Naive thymus-derived CD4-positive, alpha-beta T cell (primary cell): Measurements from ENCODE around the gene C8G. TPM values are rescaled to one million over a fixed set of nuclear protein-coding genes. Genes with fewer than 3 reads are reported as not detected.
A peak's percentile ranks its signal among the peaks of the same experiment; 100 is the strongest.

Source experiments
- ATAC-seq: fragments of 150-1000 bp; cut with Tn5 transposase; 2 replicates; pipeline ENCODE4 v1.10.0; 2021; ENCODE audit warnings: mild to moderate bottlenecking, moderate library complexity
- CTCF ChIA-PET: fragments of 350-600 bp; sonication (Branson Sonifier 250); formaldehyde crosslinking; loops from one replicate; lab custom pipeline; 2021; ENCODE audit warnings: antibody characterized with exemption; lab: Charles Lee
- POLR2A ChIA-PET: fragments of 350-600 bp; sonication (Branson Sonifier 250); formaldehyde crosslinking; loops from one replicate; lab custom pipeline; 2021; ENCODE audit warnings: antibody characterized with exemption, inconsistent platforms; lab: Charles Lee
- DNase-seq, 9 donors: peaks; one replicate each; pipeline versions ENCODE4 v3.0.0 to v3.0.0-alpha.2; 2020 to 2022; ENCODE audit warnings: mixed read lengths in 1 of 9
- H3K27ac ChIP-seq: one replicate; pipeline ENCODE4 v1.7.0; 2013; ENCODE audit warnings: mild to moderate bottlenecking, low read depth, low read length, moderate library complexity
- H3K27me3 ChIP-seq, 2 donors: one replicate each; pipeline ENCODE4 v1.7.0; 2013; ENCODE audit warnings: low read length in 2 of 2, mild to moderate bottlenecking in 2 of 2, moderate library complexity in 2 of 2; ENCODE audit not compliant: control insufficient read depth in 2 of 2, insufficient read depth in 2 of 2
- H3K36me3 ChIP-seq, 3 experiments: 1 replicate in 2 of 3; 2 replicates in 1 of 3; pipeline ENCODE4 v1.7.0; 2013; ENCODE audit warnings: low read length in 3 of 3, mild to moderate bottlenecking in 3 of 3, moderate library complexity in 1 of 3; ENCODE audit not compliant: insufficient read depth in 3 of 3, control insufficient read depth in 2 of 3
- H3K4me1 ChIP-seq, 2 donors: one replicate each; pipeline ENCODE4 v1.7.0; 2013; ENCODE audit warnings: low read length in 2 of 2, mild to moderate bottlenecking in 2 of 2, moderate library complexity in 1 of 2; ENCODE audit not compliant: control insufficient read depth in 2 of 2, insufficient read depth in 2 of 2
- H3K4me3 ChIP-seq: 2 replicates; pipeline ENCODE4 v1.7.0; 2013; ENCODE audit warnings: mild to moderate bottlenecking, low read length
- H3K9me3 ChIP-seq, 3 experiments: 1 replicate in 2 of 3; 2 replicates in 1 of 3; pipeline ENCODE4 v1.7.0; 2013; ENCODE audit warnings: low read length in 3 of 3; ENCODE audit not compliant: control insufficient read depth in 2 of 3
- H3K27ac Mint-ChIP-seq, 9 donors: one replicate each; pipeline ENCODE4 v1.8.0; 2020 to 2022; ENCODE audit warnings: mixed read lengths in 9 of 9, mild to moderate bottlenecking in 8 of 9, moderate library complexity in 5 of 9, inconsistent platforms in 2 of 9
- H3K27me3 Mint-ChIP-seq, 5 donors: one replicate each; pipeline ENCODE4 v1.8.0; 2021 to 2022; ENCODE audit warnings: mixed read lengths in 5 of 5, mild to moderate bottlenecking in 1 of 5
- H3K36me3 Mint-ChIP-seq, 5 donors: one replicate each; pipeline ENCODE4 v1.8.0; 2020 to 2022; ENCODE audit warnings: mixed read lengths in 5 of 5, mild to moderate bottlenecking in 3 of 5, inconsistent platforms in 1 of 5
- H3K4me1 Mint-ChIP-seq, 7 donors: one replicate each; pipeline ENCODE4 v1.8.0; 2020 to 2022; ENCODE audit warnings: mixed read lengths in 7 of 7, mild to moderate bottlenecking in 3 of 7, inconsistent platforms in 1 of 7
- H3K4me3 Mint-ChIP-seq, 10 donors: one replicate each; pipeline ENCODE4 v1.8.0; 2020 to 2022; ENCODE audit warnings: mild to moderate bottlenecking in 10 of 10, mixed read lengths in 10 of 10, moderate library complexity in 6 of 10, inconsistent platforms in 2 of 10
- H3K9me3 Mint-ChIP-seq, 11 donors: one replicate each; pipeline ENCODE4 v1.8.0; 2020 to 2022; ENCODE audit warnings: mixed read lengths in 11 of 11, mild to moderate bottlenecking in 4 of 11, inconsistent platforms in 1 of 11, moderate library complexity in 1 of 11
- intact Hi-C, 2 donors: fragments of 100-400 bp; cut with micrococcal nuclease; formaldehyde crosslinking; loops; one replicate each; pipeline ENCODE4 v1.15.1; 2023
- polyA plus RNA-seq, 2 donors: library from polyadenylated mRNA; unstranded; fragments of 300-500 nt; fragmentation: Illumina TruSeq; gene quantifications; one replicate each; pipeline ENCODE4 v1.2.3, GENCODE V29; 2021
- total RNA-seq, 6 experiments: library from RNA in 5 of 6; stranded (reverse) in 5 of 6; gene quantifications; 1 replicate in 5 of 6; 2 replicates in 1 of 6; pipeline ENCODE4 v1.2.3 and lab custom pipeline; 2021 to 2026

C8G gene
- 1 to 10 TPM in 3 of 5 experiments, under 1 TPM in 2; 0.77 to 3.6 (median 1.4) TPM for total RNA-seq
- not detected for polyA plus RNA-seq
- total RNA-seq (lab: John Stamatoyannopoulos, UW): not detected

DNA sequence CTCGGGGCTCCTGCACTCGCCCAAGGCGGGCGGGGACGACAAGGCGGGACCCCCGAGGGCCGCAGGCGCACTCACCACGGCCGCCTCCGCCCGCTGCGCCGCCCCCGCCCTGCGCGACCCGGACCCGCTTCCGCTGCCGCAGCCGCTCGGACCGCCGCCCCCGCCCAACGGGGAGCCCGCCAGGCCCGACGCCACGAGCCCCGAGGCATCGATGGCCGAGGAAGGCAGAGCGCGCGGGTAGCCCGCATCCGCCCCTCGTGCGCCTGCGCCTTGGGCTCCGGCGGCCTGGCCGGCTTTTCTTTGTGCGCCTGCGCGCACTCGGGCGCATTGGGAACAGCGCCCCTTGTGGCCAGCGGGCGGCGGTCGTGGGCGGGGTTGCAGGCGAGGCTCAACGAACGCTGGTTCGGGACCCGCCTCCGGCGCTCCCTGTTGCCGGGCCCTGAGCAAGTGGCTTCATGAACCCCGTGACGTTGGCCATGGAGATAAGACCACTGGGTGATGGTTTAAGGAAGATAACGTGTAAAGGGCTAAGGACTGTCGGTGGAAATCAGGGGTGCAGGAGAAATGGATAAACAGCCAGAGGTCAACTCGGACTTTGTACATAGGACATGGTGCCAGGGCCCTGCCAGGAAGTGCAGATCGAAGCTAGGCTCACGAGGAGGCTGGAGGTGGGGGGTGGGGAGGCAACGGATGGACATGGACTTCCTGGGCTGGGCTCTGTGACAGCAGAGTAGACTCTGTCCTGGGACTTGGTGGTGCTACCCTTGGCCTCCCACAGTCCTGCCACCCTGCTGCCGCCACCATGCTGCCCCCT, at the start of gene C8G, which contains the start of gene FBXW5:
TSS of gene C8G (plus strand) at position 725 of the 814 bp plus-strand sequence. CDS start at position 803, 78 bp downstream.
TSS of gene FBXW5 (minus strand) at position 220 of the 814 bp plus-strand sequence. CDS start 655 bp downstream, outside the sequence.
- peak within 1 kb of the TSS; percentile 77 for H3K27ac ChIP-seq
- H3K27me3 ChIP-seq: no peaks in the 10 kb centered on the region
- peaks cover 0 to 36% (median 6%) of the 10 kb centered on the region in 3 experiments for H3K36me3 ChIP-seq
- H3K27me3 Mint-ChIP-seq: no peaks in the 10 kb centered on the region
- ChIA-PET CTCF (no interaction called here), POLR2A (interaction anchor here (0.8 to 1.8 kb wide), 7 partner anchors 48 to 145 kb away, joined by 3 to 8 read pairs (median 4); partner anchors contain the start of genes PAXX, RABL6 and TRAF2)
- H3K27ac Mint-ChIP-seq: peak within 1 kb of the TSS in 8 of 9 donors; percentile 63 to 90 (median 79)
- no peaks in the 10 kb centered on the region for H3K9me3 ChIP-seq
- peak within 1 kb of the TSS; percentile 71 to 85 (median 81) for H3K4me3 Mint-ChIP-seq
- H3K4me1 ChIP-seq: peaks cover 10 to 11% of the 10 kb centered on the region in 2 donors
- peaks cover 0 to 4% (median 0%) of the 10 kb centered on the region in 5 donors for H3K36me3 Mint-ChIP-seq
- peaks cover 0 to 14% (median 5%) of the 10 kb centered on the region in 7 donors for H3K4me1 Mint-ChIP-seq
- ATAC-seq: peak; percentile 92
- H3K9me3 Mint-ChIP-seq: peaks cover 0 to 2% (median 0%) of the 10 kb centered on the region in 11 donors
- peak; percentile 88 to 99 (median 96) for DNase-seq
- H3K4me3 ChIP-seq: peak within 1 kb of the TSS; percentile 72
- intact Hi-C loops: loop anchor here (1.0 to 10.0 kb wide), 16 partner anchors 42 to 311 kb away; partner anchors contain the start of genes EDF1 (in 2 of the 2), PHPT1 (in 2 of the 2), RABL6 (in 2 of the 2) and TMEM141 (in 2 of the 2)

- intact Hi-C loops: no loop called here
- H3K27me3 Mint-ChIP-seq: no peaks in the 10 kb centered on the region
- Histone ChIP-seq H3K9me3 (no peaks in the 10 kb centered on the region), H3K4me1 (peaks cover under 1 to 1% of the 10 kb centered on the region in 2 donors), H3K27me3 (no peaks in the 10 kb centered on the region), H3K36me3 (peaks cover 0 to 38% (median 0%) of the 10 kb centered on the region in 3 experiments), H3K4me3 (no peak overlapping the region), H3K27ac (no peak overlapping the region)
- CTCF ChIA-PET: no interaction called here
- H3K4me3 Mint-ChIP-seq: no peak overlapping the region
- H3K9me3 Mint-ChIP-seq: no peaks in the 10 kb centered on the region
- peaks cover 3 to 46% (median 23%) of the 10 kb centered on the region in 7 donors for H3K4me1 Mint-ChIP-seq
- peak overlapping the region in 2 of 9 donors; percentile 8 to 25 for H3K27ac Mint-ChIP-seq
- no peak for DNase-seq
- POLR2A ChIA-PET: interaction anchor here (0.6 kb wide), 1 partner anchor 26 kb away, joined by 3 read pairs; no protein-coding TSS in a partner anchor
- no peak for ATAC-seq
- peaks cover 0 to 21% (median 5%) of the 10 kb centered on the region in 5 donors for H3K36me3 Mint-ChIP-seq
Observed at GRCh38 chr9:136896027-136896426, 49.0 kb upstream of the C8G start.

DNA sequence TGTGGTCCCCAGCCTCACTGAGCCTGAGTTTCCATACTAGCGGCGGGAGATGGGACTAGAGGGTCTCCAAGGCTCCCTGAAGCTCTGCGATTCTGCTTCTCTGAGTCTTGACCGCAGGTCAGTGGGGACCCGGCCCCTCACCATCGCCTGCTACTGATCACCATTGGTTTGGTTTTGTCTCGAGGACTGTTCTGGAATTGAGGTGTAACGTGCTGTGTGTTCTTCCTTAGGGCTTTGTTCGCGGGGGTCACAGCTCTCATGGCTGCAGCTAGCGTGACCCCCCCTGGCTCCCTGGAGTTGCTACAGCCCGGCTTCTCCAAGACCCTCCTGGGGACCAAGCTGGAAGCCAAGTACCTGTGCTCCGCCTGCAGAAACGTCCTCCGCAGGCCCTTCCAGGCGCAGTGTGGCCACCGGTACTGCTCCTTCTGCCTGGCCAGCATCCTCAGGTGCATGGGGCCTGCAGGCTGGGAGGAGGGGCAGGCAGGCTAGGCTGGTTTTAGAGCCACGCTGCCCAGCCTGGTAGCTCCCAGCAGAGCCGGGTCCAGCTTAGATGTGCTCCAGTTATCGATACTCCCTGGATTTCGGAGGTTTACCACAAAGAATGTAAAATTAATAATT, 46.5 kb upstream of the C8G start:
- POLR2A ChIA-PET: interaction anchor here (0.6 kb wide), 1 partner anchor 173 kb away, joined by 3 read pairs; no protein-coding TSS in a partner anchor
- Histone ChIP-seq H3K4me3 (no peak overlapping the region), H3K9me3 (no peaks in the 10 kb centered on the region), H3K27me3 (no peaks in the 10 kb centered on the region), H3K27ac (no peak overlapping the region), H3K36me3 (peaks cover 0 to 45% (median 0%) of the 10 kb centered on the region in 3 experiments), H3K4me1 (peaks cover 21 to 26% of the 10 kb centered on the region in 2 donors)
- Mint-ChIP-seq H3K27me3 (no peaks in the 10 kb centered on the region), H3K4me1 (peaks cover 12 to 63% (median 43%) of the 10 kb centered on the region in 7 donors), H3K4me3 (no peak overlapping the region), H3K9me3 (no peaks in the 10 kb centered on the region), H3K27ac (peak overlapping the region in 3 of 9 donors; percentile 19 to 58 (median 54)), H3K36me3 (peaks cover 0 to 36% (median 5%) of the 10 kb centered on the region in 5 donors)
- CTCF ChIA-PET: no interaction called here
- DNase-seq (no peak), ATAC-seq (no peak)
- intact Hi-C loops: no loop called here

GRCh38 chr9:136899196-136899595, 45.8 kb upstream of the C8G start:
- H3K27me3 Mint-ChIP-seq: no peaks in the 10 kb centered on the region
- CTCF ChIA-PET: interaction anchor here (2.0 kb wide), 1 partner anchor 38 kb away, joined by 5 read pairs; no protein-coding TSS in a partner anchor
- POLR2A ChIA-PET: interaction anchor here (0.6 kb wide), 2 partner anchors 37 to 173 kb away, joined by 3 read pairs; no protein-coding TSS in a partner anchor
- ATAC-seq: no peak
- DNase-seq: no peak
- Histone ChIP-seq H3K27ac (no peak overlapping the region), H3K4me1 (peaks cover 25 to 26% of the 10 kb centered on the region in 2 donors), H3K9me3 (no peaks in the 10 kb centered on the region), H3K4me3 (no peak overlapping the region), H3K36me3 (peaks cover 0 to 45% (median 0%) of the 10 kb centered on the region in 3 experiments), H3K27me3 (no peaks in the 10 kb centered on the region)
- peak overlapping the region in 3 of 9 donors; percentile 30 to 68 (median 36) for H3K27ac Mint-ChIP-seq
- H3K36me3 Mint-ChIP-seq: peaks cover 0 to 36% (median 5%) of the 10 kb centered on the region in 5 donors
- intact Hi-C loops: no loop called here
- peaks cover 12 to 64% (median 41%) of the 10 kb centered on the region in 7 donors for H3K4me1 Mint-ChIP-seq
- no peaks in the 10 kb centered on the region for H3K9me3 Mint-ChIP-seq
- peak overlapping the region in 1 of 10 donors; percentile 14 for H3K4me3 Mint-ChIP-seq

GRCh38 chr9:136900556-136900955, 44.5 kb upstream of the C8G start:
- Mint-ChIP-seq H3K27me3 (no peaks in the 10 kb centered on the region), H3K4me3 (peak overlapping the region in 2 of 10 donors; percentile 29 to 35), H3K27ac (peak overlapping the region in 8 of 9 donors; percentile 67 to 98 (median 93)), H3K36me3 (peaks cover 0 to 33% (median 5%) of the 10 kb centered on the region in 5 donors), H3K9me3 (no peaks in the 10 kb centered on the region), H3K4me1 (peaks cover 14 to 59% (median 39%) of the 10 kb centered on the region in 7 donors)
- DNase-seq: no peak
- peaks cover 26 to 30% of the 10 kb centered on the region in 2 donors for H3K4me1 ChIP-seq
- H3K9me3 ChIP-seq: no peaks in the 10 kb centered on the region
- H3K36me3 ChIP-seq: peaks cover 0 to 49% (median 0%) of the 10 kb centered on the region in 3 experiments
- no peak for ATAC-seq
- no peak overlapping the region for H3K4me3 ChIP-seq
- no peaks in the 10 kb centered on the region for H3K27me3 ChIP-seq
- intact Hi-C loops: loop anchor here (2.0 to 5.0 kb wide), 4 partner anchors 14 to 122 kb away; partner anchors contain the start of genes EDF1 (in 1 of the 2), PHPT1 (in 1 of the 2) and TRAF2 (in 1 of the 2)
- no peak overlapping the region for H3K27ac ChIP-seq
- CTCF ChIA-PET: interaction anchor here (2.0 kb wide), 1 partner anchor 37 kb away, joined by 5 read pairs; no protein-coding TSS in a partner anchor
- POLR2A ChIA-PET: no interaction called here
